HAP-1 (cell line): ENCODE data around the gene MRPL27.
"Not testable (repeated sequence)": the region's sequence is repeated elsewhere in the genome, so short reads cannot be mapped to it uniquely, and the experiment has no call there.

Experiments used
- DNase-seq, 2 experiments: peaks; one replicate each; pipeline ENCODE4 v3.0.0-alpha.2; 2016 to 2020; ENCODE audit warnings: low spot score in 2 of 2
- H3K27me3 ChIP-seq: fragments of 250-450 bp; sonication (Bioruptor Pico); 2 replicates; pipeline ENCODE4 v1.5.1; 2020; ENCODE audit warnings: low read depth, mild to moderate bottlenecking, moderate library complexity
- H3K36me3 ChIP-seq: fragments of 250-450 bp; sonication (Bioruptor Pico); replicated peaks from 2 replicates; pipeline ENCODE4 v1.5.1; 2020; ENCODE audit warnings: mild to moderate bottlenecking
- H3K4me1 ChIP-seq: fragments of 250-450 bp; sonication (Bioruptor Pico); 2 replicates; pipeline ENCODE4 v1.5.1; 2020; ENCODE audit warnings: mild to moderate bottlenecking
- H3K4me3 ChIP-seq: fragments of 250-450 bp; sonication (Bioruptor Pico); 2 replicates; pipeline ENCODE4 v1.5.1; 2020; ENCODE audit warnings: mild to moderate bottlenecking, moderate library complexity
- H3K9me3 ChIP-seq: fragments of 250-450 bp; sonication (Bioruptor Pico); 2 replicates; pipeline ENCODE4 v1.5.1; 2020; ENCODE audit warnings: mild to moderate bottlenecking, moderate library complexity
- in situ Hi-C: fragments of 300-500 bp; cut with MboI; formaldehyde crosslinking; loops from 3 replicates; pipeline ENCODE4 v1.14.3; 2020; ENCODE audit warnings: low sequenced_read_pairs, inconsistent platforms, mixed read lengths

The MRPL27 gene

GRCh38 chr17:50372758-50373556, at the start of gene MRPL27, which contains the start of gene EME1:
Gene MRPL27, minus strand, starts transcription at chr17:50373184. Its CDS starts 14 bp downstream, at chr17:50373170.
Gene EME1, plus strand, starts transcription at chr17:50373229. Its CDS starts 1,980 bp downstream, at chr17:50375209.
- no peaks in the 10 kb centered on the region for H3K27me3 ChIP-seq
- H3K9me3 ChIP-seq, result no peaks in the 10 kb centered on the region
- peak within 1 kb of the TSS; percentile 80 for H3K4me3 ChIP-seq
- DNase-seq, result peak; percentile 88 to 89
- peaks cover 4% of the 10 kb centered on the region; the same call in 1 of the 2 replicates for H3K4me1 ChIP-seq
- H3K36me3 ChIP-seq, result peaks cover 50% of the 10 kb centered on the region
- in situ Hi-C loops, result no loop called here

GRCh38 chr17:50422738-50423137, 49.8 kb upstream of the MRPL27 start:
- no peak overlapping the region for H3K4me3 ChIP-seq
- no peak for DNase-seq
- peaks cover 11% of the 10 kb centered on the region; the same call in 1 of the 2 replicates for H3K4me1 ChIP-seq
- no peaks in the 10 kb centered on the region for H3K9me3 ChIP-seq
- in situ Hi-C loops, result no loop called here
- H3K36me3 ChIP-seq, result no peaks in the 10 kb centered on the region
- no peaks in the 10 kb centered on the region for H3K27me3 ChIP-seq

GRCh38 chr17:50421308-50422051, 48.5 kb upstream of the MRPL27 start:
- Histone ChIP-seq H3K9me3 (no peaks in the 10 kb centered on the region), H3K4me1 (peaks cover 11% of the 10 kb centered on the region; the same call in 1 of the 2 replicates), H3K4me3 (no peak overlapping the region), H3K36me3 (no peaks in the 10 kb centered on the region), H3K27me3 (no peaks in the 10 kb centered on the region)
- in situ Hi-C loops, result no loop called here
- DNase-seq, result peak in 1 of 2 experiments; percentile 22

- no peak overlapping the region for H3K4me3 ChIP-seq
- DNase-seq, result no peak
- no peaks in the 10 kb centered on the region for H3K36me3 ChIP-seq
- no peaks in the 10 kb centered on the region for H3K27me3 ChIP-seq
- H3K9me3 ChIP-seq, result no peaks in the 10 kb centered on the region
- H3K4me1 ChIP-seq, result peaks cover 9% of the 10 kb centered on the region; the same call in 1 of the 2 replicates
- in situ Hi-C loops, result no loop called here
Measured at GRCh38 chr17:50420419-50421112, 47.6 kb upstream of the MRPL27 start.

- H3K27me3 ChIP-seq, H3K4me1 ChIP-seq, in situ Hi-C loops, H3K36me3 ChIP-seq, H3K4me3 ChIP-seq, DNase-seq, H3K9me3 ChIP-seq: not testable (repeated sequence)
Measured at GRCh38 chr17:50419577-50419976, 46.6 kb upstream of the MRPL27 start.

GRCh38 chr17:50414808-50415207, 41.8 kb upstream of the MRPL27 start:
- no peak for DNase-seq
- no peak overlapping the region for H3K4me3 ChIP-seq
- H3K4me1 ChIP-seq, result no peaks in the 10 kb centered on the region
- no peaks in the 10 kb centered on the region for H3K9me3 ChIP-seq
- no peaks in the 10 kb centered on the region for H3K36me3 ChIP-seq
- in situ Hi-C loops, result no loop called here
- H3K27me3 ChIP-seq, result peaks cover 2% of the 10 kb centered on the region; the same call in 1 of the 2 replicates

GRCh38 chr17:50412188-50412732, 39.3 kb upstream of the MRPL27 start:
- Histone ChIP-seq H3K36me3 (no peaks in the 10 kb centered on the region), H3K4me3 (no peak overlapping the region), H3K9me3 (no peaks in the 10 kb centered on the region), H3K4me1 (no peaks in the 10 kb centered on the region), H3K27me3 (peaks cover 2% of the 10 kb centered on the region; the same call in 1 of the 2 replicates)
- in situ Hi-C loops, result no loop called here
- no peak for DNase-seq

GRCh38 chr17:50407921-50408320, 34.9 kb upstream of the MRPL27 start:
- peaks cover 3% of the 10 kb centered on the region for H3K4me1 ChIP-seq
- H3K27me3 ChIP-seq, result peaks cover 5% of the 10 kb centered on the region
- in situ Hi-C loops, result no loop called here
- H3K4me3 ChIP-seq, result no peak overlapping the region
- H3K9me3 ChIP-seq, result no peaks in the 10 kb centered on the region
- no peak for DNase-seq
- no peaks in the 10 kb centered on the region for H3K36me3 ChIP-seq

- Histone ChIP-seq H3K4me3 (no peak overlapping the region), H3K9me3 (no peaks in the 10 kb centered on the region), H3K36me3 (no peaks in the 10 kb centered on the region), H3K4me1 (peaks cover 5% of the 10 kb centered on the region), H3K27me3 (peaks cover 3% of the 10 kb centered on the region)
- in situ Hi-C loops, result no loop called here
- DNase-seq, result no peak
Measured at GRCh38 chr17:50406578-50406977, 33.6 kb upstream of the MRPL27 start.

GRCh38 chr17:50405351-50405750, 32.4 kb upstream of the MRPL27 start:
- H3K27me3 ChIP-seq, H3K4me3 ChIP-seq, in situ Hi-C loops: not testable (repeated sequence)

GRCh38 chr17:50399591-50399990, 26.6 kb upstream of the MRPL27 start:
- peaks cover 19% of the 10 kb centered on the region for H3K4me1 ChIP-seq
- H3K4me3 ChIP-seq, H3K9me3 ChIP-seq, in situ Hi-C loops, DNase-seq, H3K27me3 ChIP-seq: not testable (repeated sequence)
- H3K36me3 ChIP-seq, result peaks cover 19% of the 10 kb centered on the region

More at GRCh38 chr17:50405351-50405750, 32.4 kb upstream of the MRPL27 start:
- not testable (repeated sequence) for H3K9me3 ChIP-seq, H3K4me1 ChIP-seq, H3K36me3 ChIP-seq, DNase-seq

- DNase-seq, in situ Hi-C loops, H3K9me3 ChIP-seq, H3K27me3 ChIP-seq, H3K4me3 ChIP-seq: not testable (repeated sequence)
- Histone ChIP-seq H3K4me1 (peaks cover 19% of the 10 kb centered on the region), H3K36me3 (peaks cover 29% of the 10 kb centered on the region)
Measured at GRCh38 chr17:50398672-50399071, 25.7 kb upstream of the MRPL27 start.

GRCh38 chr17:50397919-50398285, 24.9 kb upstream of the MRPL27 start:
- Histone ChIP-seq H3K4me1 (peaks cover 16% of the 10 kb centered on the region), H3K27me3 (no peaks in the 10 kb centered on the region), H3K4me3 (peak overlapping the region; percentile 92), H3K9me3 (no peaks in the 10 kb centered on the region), H3K36me3 (peaks cover 36% of the 10 kb centered on the region)
- DNase-seq, result no peak
- in situ Hi-C loops, result no loop called here
